ENCODE measurements around the gene USP50.
"Not testable (repeated sequence)": the region's sequence is repeated elsewhere in the genome, so short reads cannot be mapped to it uniquely, and the experiment has no call there.

USP50 gene

DNA sequence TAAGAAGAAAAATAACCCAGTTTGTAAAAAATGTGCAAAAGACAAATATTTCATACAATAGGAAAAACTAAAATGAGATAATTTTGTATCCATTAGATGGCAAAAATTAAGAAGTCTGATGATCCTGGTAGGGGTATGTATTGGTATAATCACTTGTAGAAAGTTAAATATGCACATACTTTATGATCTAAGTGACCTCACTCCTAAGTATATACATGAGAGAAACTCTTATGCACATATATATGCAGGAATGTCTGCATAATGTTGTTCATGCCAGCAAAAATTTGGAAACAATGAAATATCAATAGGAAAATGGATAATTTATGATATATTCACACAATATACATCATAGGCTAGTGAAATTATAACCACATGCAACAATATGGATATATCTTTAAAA, 33.5 kb downstream of the USP50 start:
- no peak overlapping the region for H3K4me3 ChIP-seq (ENCODE audit: low read length in 2 of 2)
- H3K27me3 ChIP-seq (ENCODE audit: control insufficient read depth in 2 of 2, insufficient read depth in 2 of 2, low read length in 2 of 2) = no peaks in the 10 kb centered on the region
- H3K36me3 ChIP-seq (ENCODE audit: control insufficient read depth in 2 of 2, insufficient read depth in 2 of 2, low read length in 2 of 2) = no peaks in the 10 kb centered on the region
- H3K9ac ChIP-seq (ENCODE audit: low read depth in 1 of 2, low read length in 2 of 2) = no peak overlapping the region
- H3K27ac ChIP-seq (ENCODE audit: low read depth in 2 of 2, low read length in 2 of 2) = no peak overlapping the region
- no peaks in the 10 kb centered on the region for H3K9me3 ChIP-seq (ENCODE audit: control insufficient read depth in 2 of 2, low read length in 2 of 2)
- H3K4me1 ChIP-seq (ENCODE audit: control insufficient read depth in 2 of 2, insufficient read depth in 2 of 2, low read length in 2 of 2) = no peaks in the 10 kb centered on the region

DNA sequence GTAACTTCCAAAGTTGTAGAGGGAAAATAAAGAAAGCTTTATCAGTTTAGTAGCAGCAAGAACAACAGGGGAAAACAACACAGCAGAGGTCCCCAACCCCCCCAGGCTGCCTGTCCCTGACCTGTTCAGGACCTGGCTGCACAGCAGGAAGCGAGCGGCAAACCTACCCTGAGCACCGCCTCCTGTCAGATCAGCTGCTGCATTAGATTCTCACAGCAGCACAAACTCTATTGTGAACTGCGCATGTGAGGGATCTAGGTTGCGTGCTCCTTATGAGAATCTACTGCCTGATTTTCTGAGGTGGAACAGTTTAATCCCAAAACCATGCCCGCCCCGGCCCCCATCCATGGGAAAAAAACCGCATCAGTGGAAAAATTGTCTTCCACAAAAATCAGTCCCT, 40.3 kb downstream of the USP50 start:
- no peaks in the 10 kb centered on the region for H3K27me3 ChIP-seq (ENCODE audit: control insufficient read depth in 2 of 2, insufficient read depth in 2 of 2, low read length in 2 of 2)
- H3K9ac ChIP-seq (ENCODE audit: low read depth in 1 of 2, low read length in 2 of 2) = no peak overlapping the region
- no peaks in the 10 kb centered on the region for H3K9me3 ChIP-seq (ENCODE audit: control insufficient read depth in 2 of 2, low read length in 2 of 2)
- H3K27ac ChIP-seq (ENCODE audit: low read depth in 2 of 2, low read length in 2 of 2) = no peak overlapping the region
- no peak overlapping the region for H3K4me3 ChIP-seq (ENCODE audit: low read length in 2 of 2)
- H3K4me1 ChIP-seq (ENCODE audit: control insufficient read depth in 2 of 2, insufficient read depth in 2 of 2, low read length in 2 of 2) = no peaks in the 10 kb centered on the region
- H3K36me3 ChIP-seq (ENCODE audit: control insufficient read depth in 2 of 2, insufficient read depth in 2 of 2, low read length in 2 of 2) = peaks cover 3 to 16% of the 10 kb centered on the region in 2 donors

- H3K27me3 ChIP-seq (ENCODE audit: control insufficient read depth in 2 of 2, insufficient read depth in 2 of 2, low read length in 2 of 2); H3K27ac ChIP-seq (ENCODE audit: low read depth in 2 of 2, low read length in 2 of 2); H3K9me3 ChIP-seq (ENCODE audit: control insufficient read depth in 2 of 2, low read length in 2 of 2); H3K9ac ChIP-seq (ENCODE audit: low read depth in 1 of 2, low read length in 2 of 2); H3K4me1 ChIP-seq (ENCODE audit: control insufficient read depth in 2 of 2, insufficient read depth in 2 of 2, low read length in 2 of 2); H3K4me3 ChIP-seq (ENCODE audit: low read length in 2 of 2): not testable (repeated sequence)
- H3K36me3 ChIP-seq (ENCODE audit: control insufficient read depth in 2 of 2, insufficient read depth in 2 of 2, low read length in 2 of 2) = peaks cover 6 to 19% of the 10 kb centered on the region in 2 donors
These were observed 40.8 kb downstream of the USP50 start for GRCh38 chr15:50505656-50506055.

DNA sequence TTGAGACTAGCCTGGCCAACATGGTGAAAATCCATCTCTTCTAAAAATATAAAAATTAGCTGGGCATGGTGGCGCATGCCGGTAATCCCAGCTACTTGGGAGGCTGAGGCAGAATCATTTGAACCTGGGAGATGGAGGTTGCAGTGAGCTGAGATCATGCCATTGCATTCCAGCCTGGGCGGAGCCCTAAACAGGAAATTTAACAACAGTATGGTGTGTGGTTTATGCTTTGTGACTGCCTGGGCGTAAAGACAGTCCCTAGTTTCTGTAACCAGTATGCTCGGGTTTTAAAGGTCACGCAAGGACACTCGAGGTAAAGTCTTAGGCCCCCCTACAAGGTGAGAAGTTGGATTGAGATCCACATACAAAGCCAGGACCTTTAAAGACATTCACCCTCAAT, 43.3 kb downstream of the USP50 start:
- no peak overlapping the region for H3K4me3 ChIP-seq (ENCODE audit: low read length in 2 of 2)
- H3K4me1 ChIP-seq (ENCODE audit: control insufficient read depth in 2 of 2, insufficient read depth in 2 of 2, low read length in 2 of 2) = no peaks in the 10 kb centered on the region
- H3K27ac ChIP-seq (ENCODE audit: low read depth in 2 of 2, low read length in 2 of 2) = no peak overlapping the region
- no peak overlapping the region for H3K9ac ChIP-seq (ENCODE audit: low read depth in 1 of 2, low read length in 2 of 2)
- no peaks in the 10 kb centered on the region for H3K27me3 ChIP-seq (ENCODE audit: control insufficient read depth in 2 of 2, insufficient read depth in 2 of 2, low read length in 2 of 2)
- peaks cover 19 to 34% of the 10 kb centered on the region in 2 donors for H3K36me3 ChIP-seq (ENCODE audit: control insufficient read depth in 2 of 2, insufficient read depth in 2 of 2, low read length in 2 of 2)
- no peaks in the 10 kb centered on the region for H3K9me3 ChIP-seq (ENCODE audit: control insufficient read depth in 2 of 2, low read length in 2 of 2)

GRCh38 chr15:50501815-50502214, 44.7 kb downstream of the USP50 start:
- Histone ChIP-seq H3K27me3 (ENCODE audit: control insufficient read depth in 2 of 2, insufficient read depth in 2 of 2, low read length in 2 of 2) (no peaks in the 10 kb centered on the region), H3K4me3 (ENCODE audit: low read length in 2 of 2) (no peak overlapping the region), H3K9ac (ENCODE audit: low read depth in 1 of 2, low read length in 2 of 2) (no peak overlapping the region), H3K9me3 (ENCODE audit: control insufficient read depth in 2 of 2, low read length in 2 of 2) (no peaks in the 10 kb centered on the region), H3K27ac (ENCODE audit: low read depth in 2 of 2, low read length in 2 of 2) (no peak overlapping the region), H3K4me1 (ENCODE audit: control insufficient read depth in 2 of 2, insufficient read depth in 2 of 2, low read length in 2 of 2) (no peaks in the 10 kb centered on the region), H3K36me3 (ENCODE audit: control insufficient read depth in 2 of 2, insufficient read depth in 2 of 2, low read length in 2 of 2) (peaks cover 29 to 42% of the 10 kb centered on the region in 2 donors)

- H3K4me1 ChIP-seq (ENCODE audit: control insufficient read depth in 2 of 2, insufficient read depth in 2 of 2, low read length in 2 of 2) = no peaks in the 10 kb centered on the region
- no peak overlapping the region for H3K9ac ChIP-seq (ENCODE audit: low read depth in 1 of 2, low read length in 2 of 2)
- no peaks in the 10 kb centered on the region for H3K27me3 ChIP-seq (ENCODE audit: control insufficient read depth in 2 of 2, insufficient read depth in 2 of 2, low read length in 2 of 2)
- H3K27ac ChIP-seq (ENCODE audit: low read depth in 2 of 2, low read length in 2 of 2) = no peak overlapping the region
- no peak overlapping the region for H3K4me3 ChIP-seq (ENCODE audit: low read length in 2 of 2)
- H3K9me3 ChIP-seq (ENCODE audit: control insufficient read depth in 2 of 2, low read length in 2 of 2) = no peaks in the 10 kb centered on the region
- peaks cover 39 to 52% of the 10 kb centered on the region in 2 donors for H3K36me3 ChIP-seq (ENCODE audit: control insufficient read depth in 2 of 2, insufficient read depth in 2 of 2, low read length in 2 of 2)
These were observed 46.1 kb downstream of the USP50 start for GRCh38 chr15:50500352-50500751.

- Histone ChIP-seq H3K4me3 (ENCODE audit: low read length in 2 of 2) (no peak overlapping the region), H3K36me3 (ENCODE audit: control insufficient read depth in 2 of 2, insufficient read depth in 2 of 2, low read length in 2 of 2) (peaks cover 65 to 74% of the 10 kb centered on the region in 2 donors), H3K27ac (ENCODE audit: low read depth in 2 of 2, low read length in 2 of 2) (no peak overlapping the region), H3K9ac (ENCODE audit: low read depth in 1 of 2, low read length in 2 of 2) (no peak overlapping the region), H3K4me1 (ENCODE audit: control insufficient read depth in 2 of 2, insufficient read depth in 2 of 2, low read length in 2 of 2) (no peaks in the 10 kb centered on the region), H3K27me3 (ENCODE audit: control insufficient read depth in 2 of 2, insufficient read depth in 2 of 2, low read length in 2 of 2) (no peaks in the 10 kb centered on the region), H3K9me3 (ENCODE audit: control insufficient read depth in 2 of 2, low read length in 2 of 2) (no peaks in the 10 kb centered on the region)
These were observed 49.8 kb downstream of the USP50 start for GRCh38 chr15:50496692-50497091.

DNA sequence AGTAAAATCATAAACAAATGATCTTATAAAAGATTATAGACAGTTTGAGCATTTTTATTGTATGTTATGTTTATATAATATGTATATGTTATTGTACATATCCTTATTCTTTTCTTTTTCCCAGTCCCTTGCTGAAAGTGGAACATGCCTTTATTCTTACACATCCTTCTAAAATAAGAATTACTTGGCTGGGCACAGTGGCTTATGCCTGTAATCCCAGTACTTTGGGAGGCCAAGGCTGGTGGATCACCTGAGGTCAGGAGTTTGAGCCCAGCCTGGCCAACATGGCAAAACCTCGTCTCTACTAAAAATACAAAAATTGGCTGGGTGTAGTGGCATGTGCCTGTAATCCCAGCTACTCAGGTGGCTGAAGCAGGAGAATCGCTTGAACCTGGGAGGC, 51.9 kb downstream of the USP50 start:
- not testable (repeated sequence) for H3K27ac ChIP-seq (ENCODE audit: low read depth in 2 of 2, low read length in 2 of 2); H3K9me3 ChIP-seq (ENCODE audit: control insufficient read depth in 2 of 2, low read length in 2 of 2); H3K27me3 ChIP-seq (ENCODE audit: control insufficient read depth in 2 of 2, insufficient read depth in 2 of 2, low read length in 2 of 2); H3K4me1 ChIP-seq (ENCODE audit: control insufficient read depth in 2 of 2, insufficient read depth in 2 of 2, low read length in 2 of 2); H3K9ac ChIP-seq (ENCODE audit: low read depth in 1 of 2, low read length in 2 of 2); H3K4me3 ChIP-seq (ENCODE audit: low read length in 2 of 2)
- peaks cover 70 to 85% of the 10 kb centered on the region in 2 donors for H3K36me3 ChIP-seq (ENCODE audit: control insufficient read depth in 2 of 2, insufficient read depth in 2 of 2, low read length in 2 of 2)

GRCh38 chr15:50493625-50494024, 52.8 kb downstream of the USP50 start:
- Histone ChIP-seq H3K27ac (ENCODE audit: low read depth in 2 of 2, low read length in 2 of 2) (no peak overlapping the region), H3K36me3 (ENCODE audit: control insufficient read depth in 2 of 2, insufficient read depth in 2 of 2, low read length in 2 of 2) (peaks cover 67 to 81% of the 10 kb centered on the region in 2 donors), H3K9ac (ENCODE audit: low read depth in 1 of 2, low read length in 2 of 2) (no peak overlapping the region), H3K27me3 (ENCODE audit: control insufficient read depth in 2 of 2, insufficient read depth in 2 of 2, low read length in 2 of 2) (no peaks in the 10 kb centered on the region), H3K4me1 (ENCODE audit: control insufficient read depth in 2 of 2, insufficient read depth in 2 of 2, low read length in 2 of 2) (no peaks in the 10 kb centered on the region), H3K9me3 (ENCODE audit: control insufficient read depth in 2 of 2, low read length in 2 of 2) (no peaks in the 10 kb centered on the region), H3K4me3 (ENCODE audit: low read length in 2 of 2) (no peak overlapping the region)

DNA sequence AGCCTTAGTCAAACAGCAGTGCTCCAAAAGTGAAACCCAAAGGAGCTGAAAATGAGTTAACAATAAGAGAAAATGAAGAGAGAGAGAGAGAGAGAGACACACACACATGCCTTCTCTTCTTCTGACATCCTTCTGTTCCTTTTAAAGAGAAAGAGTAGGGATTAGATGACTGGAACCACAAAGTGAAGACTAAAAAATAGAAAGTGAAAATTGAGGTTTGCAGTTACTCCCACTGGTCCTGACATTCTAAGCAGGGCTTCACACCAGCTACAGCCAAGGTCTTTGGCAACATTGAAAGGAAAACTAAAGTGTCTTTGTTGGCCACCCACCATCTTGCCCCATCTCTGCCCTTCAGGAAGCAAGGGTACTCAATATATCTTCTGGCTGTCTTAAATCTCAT, 59.2 kb downstream of the USP50 start:
- H3K36me3 ChIP-seq (ENCODE audit: control insufficient read depth in 2 of 2, insufficient read depth in 2 of 2, low read length in 2 of 2) = peaks cover 46 to 59% of the 10 kb centered on the region in 2 donors
- H3K27me3 ChIP-seq (ENCODE audit: control insufficient read depth in 2 of 2, insufficient read depth in 2 of 2, low read length in 2 of 2) = no peaks in the 10 kb centered on the region
- no peak overlapping the region for H3K9ac ChIP-seq (ENCODE audit: low read depth in 1 of 2, low read length in 2 of 2)
- no peak overlapping the region for H3K4me3 ChIP-seq (ENCODE audit: low read length in 2 of 2)
- H3K4me1 ChIP-seq (ENCODE audit: control insufficient read depth in 2 of 2, insufficient read depth in 2 of 2, low read length in 2 of 2) = no peaks in the 10 kb centered on the region
- no peak overlapping the region for H3K27ac ChIP-seq (ENCODE audit: low read depth in 2 of 2, low read length in 2 of 2)
- no peaks in the 10 kb centered on the region for H3K9me3 ChIP-seq (ENCODE audit: control insufficient read depth in 2 of 2, low read length in 2 of 2)

DNA sequence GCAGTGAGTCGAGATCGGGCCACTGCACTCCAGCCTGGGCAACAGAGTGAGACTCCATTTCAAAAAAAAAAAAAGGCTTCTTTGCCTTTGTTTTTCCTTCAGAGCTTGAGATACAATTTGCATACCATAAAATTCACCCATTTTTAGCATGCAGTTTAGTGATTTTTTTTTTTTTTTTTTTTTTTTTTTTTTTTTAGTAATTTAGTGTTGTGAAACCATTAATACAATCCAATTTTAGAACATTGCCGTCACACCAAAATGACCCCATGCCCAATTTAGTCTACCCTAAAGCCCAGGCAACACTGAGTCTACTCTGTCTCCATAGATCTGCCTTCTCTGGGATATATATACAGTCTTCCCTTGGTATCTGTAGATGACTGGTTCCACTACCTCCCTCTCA, 61.1 kb downstream of the USP50 start:
- H3K9ac ChIP-seq (ENCODE audit: low read depth in 1 of 2, low read length in 2 of 2) = no peak overlapping the region
- no peak overlapping the region for H3K27ac ChIP-seq (ENCODE audit: low read depth in 2 of 2, low read length in 2 of 2)
- no peaks in the 10 kb centered on the region for H3K4me1 ChIP-seq (ENCODE audit: control insufficient read depth in 2 of 2, insufficient read depth in 2 of 2, low read length in 2 of 2)
- H3K27me3 ChIP-seq (ENCODE audit: control insufficient read depth in 2 of 2, insufficient read depth in 2 of 2, low read length in 2 of 2) = no peaks in the 10 kb centered on the region
- no peak overlapping the region for H3K4me3 ChIP-seq (ENCODE audit: low read length in 2 of 2)
- H3K9me3 ChIP-seq (ENCODE audit: control insufficient read depth in 2 of 2, low read length in 2 of 2) = no peaks in the 10 kb centered on the region
- H3K36me3 ChIP-seq (ENCODE audit: control insufficient read depth in 2 of 2, insufficient read depth in 2 of 2, low read length in 2 of 2) = peaks cover 44 to 57% of the 10 kb centered on the region in 2 donors

Data from mucosa of rectum (tissue), 2 donors.